Activated CD4-positive, CD25-positive, alpha-beta regulatory T cell treated with anti-CD3 and anti-CD28 coated beads, Interleukin-2, amount 50 U/mL, for 72 hours (primary cell): Measurements from ENCODE around the gene TPRN.
A peak's percentile ranks its signal among the peaks of the same experiment; 100 is the strongest.
"Not testable (repeated sequence)": the region's sequence is repeated elsewhere in the genome, so short reads cannot be mapped to it uniquely, and the experiment has no call there.

Experiments
- DNase-seq: peaks from one replicate; pipeline ENCODE4 v3.0.0; 2021

TPRN gene, protein sequence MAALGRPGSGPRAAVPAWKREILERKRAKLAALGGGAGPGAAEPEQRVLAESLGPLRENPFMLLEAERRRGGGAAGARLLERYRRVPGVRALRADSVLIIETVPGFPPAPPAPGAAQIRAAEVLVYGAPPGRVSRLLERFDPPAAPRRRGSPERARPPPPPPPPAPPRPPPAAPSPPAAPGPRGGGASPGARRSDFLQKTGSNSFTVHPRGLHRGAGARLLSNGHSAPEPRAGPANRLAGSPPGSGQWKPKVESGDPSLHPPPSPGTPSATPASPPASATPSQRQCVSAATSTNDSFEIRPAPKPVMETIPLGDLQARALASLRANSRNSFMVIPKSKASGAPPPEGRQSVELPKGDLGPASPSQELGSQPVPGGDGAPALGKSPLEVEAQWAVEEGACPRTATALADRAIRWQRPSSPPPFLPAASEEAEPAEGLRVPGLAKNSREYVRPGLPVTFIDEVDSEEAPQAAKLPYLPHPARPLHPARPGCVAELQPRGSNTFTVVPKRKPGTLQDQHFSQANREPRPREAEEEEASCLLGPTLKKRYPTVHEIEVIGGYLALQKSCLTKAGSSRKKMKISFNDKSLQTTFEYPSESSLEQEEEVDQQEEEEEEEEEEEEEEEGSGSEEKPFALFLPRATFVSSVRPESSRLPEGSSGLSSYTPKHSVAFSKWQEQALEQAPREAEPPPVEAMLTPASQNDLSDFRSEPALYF

DNA sequence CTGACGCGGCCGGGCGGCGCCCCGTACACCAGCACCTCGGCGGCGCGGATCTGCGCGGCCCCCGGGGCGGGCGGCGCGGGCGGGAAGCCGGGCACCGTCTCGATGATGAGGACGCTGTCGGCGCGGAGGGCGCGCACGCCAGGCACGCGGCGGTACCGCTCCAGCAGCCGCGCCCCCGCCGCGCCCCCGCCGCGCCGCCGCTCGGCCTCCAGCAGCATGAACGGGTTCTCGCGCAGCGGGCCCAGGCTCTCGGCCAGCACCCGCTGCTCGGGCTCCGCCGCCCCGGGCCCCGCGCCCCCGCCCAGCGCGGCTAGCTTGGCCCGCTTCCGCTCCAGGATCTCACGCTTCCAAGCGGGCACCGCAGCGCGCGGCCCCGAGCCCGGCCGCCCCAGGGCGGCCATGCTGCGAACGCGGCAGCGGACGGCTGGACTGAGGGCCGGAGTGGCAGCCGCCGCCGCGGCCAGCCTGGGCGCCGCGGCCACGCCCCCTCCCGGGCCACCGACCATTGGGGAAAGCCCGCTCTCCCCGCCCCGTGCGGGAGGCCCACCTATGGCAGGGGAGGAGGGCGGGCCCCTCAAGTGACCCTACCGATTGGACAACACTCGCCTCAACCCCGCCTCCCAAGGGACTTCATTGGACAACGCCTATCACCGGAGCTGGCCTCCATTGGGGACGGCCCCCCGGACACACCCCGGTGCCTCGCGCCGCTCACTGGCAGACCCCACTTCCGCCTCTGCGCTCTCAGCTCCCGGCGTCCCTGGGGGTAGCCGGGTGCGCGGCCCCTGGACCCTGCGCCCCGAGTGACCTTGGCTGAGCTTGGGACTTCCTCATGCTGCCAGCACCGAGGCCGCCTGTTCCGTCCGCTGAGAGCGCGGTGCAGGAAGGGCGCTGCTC, at the start of gene TPRN:
TSS of gene TPRN (minus strand) at position 431 of the 894 bp plus-strand sequence. CDS start at position 401, 30 bp downstream.
- DNase-seq: peak; percentile 97

DNA sequence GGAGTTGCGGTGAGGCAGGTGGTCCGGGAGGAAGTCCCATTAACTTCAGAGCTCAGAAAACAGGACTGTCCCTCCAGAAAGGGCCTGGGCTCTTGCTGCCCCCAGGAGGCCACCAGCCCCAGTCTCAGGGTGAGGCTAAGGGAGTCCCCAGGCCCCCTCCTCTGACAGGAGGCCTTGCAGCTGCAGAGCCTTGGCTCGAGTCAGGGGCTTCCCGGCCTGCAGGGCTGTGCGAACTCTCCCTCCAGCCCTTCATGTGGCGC, 47.3 kb upstream of the TPRN start:
- DNase-seq: no peak

DNA sequence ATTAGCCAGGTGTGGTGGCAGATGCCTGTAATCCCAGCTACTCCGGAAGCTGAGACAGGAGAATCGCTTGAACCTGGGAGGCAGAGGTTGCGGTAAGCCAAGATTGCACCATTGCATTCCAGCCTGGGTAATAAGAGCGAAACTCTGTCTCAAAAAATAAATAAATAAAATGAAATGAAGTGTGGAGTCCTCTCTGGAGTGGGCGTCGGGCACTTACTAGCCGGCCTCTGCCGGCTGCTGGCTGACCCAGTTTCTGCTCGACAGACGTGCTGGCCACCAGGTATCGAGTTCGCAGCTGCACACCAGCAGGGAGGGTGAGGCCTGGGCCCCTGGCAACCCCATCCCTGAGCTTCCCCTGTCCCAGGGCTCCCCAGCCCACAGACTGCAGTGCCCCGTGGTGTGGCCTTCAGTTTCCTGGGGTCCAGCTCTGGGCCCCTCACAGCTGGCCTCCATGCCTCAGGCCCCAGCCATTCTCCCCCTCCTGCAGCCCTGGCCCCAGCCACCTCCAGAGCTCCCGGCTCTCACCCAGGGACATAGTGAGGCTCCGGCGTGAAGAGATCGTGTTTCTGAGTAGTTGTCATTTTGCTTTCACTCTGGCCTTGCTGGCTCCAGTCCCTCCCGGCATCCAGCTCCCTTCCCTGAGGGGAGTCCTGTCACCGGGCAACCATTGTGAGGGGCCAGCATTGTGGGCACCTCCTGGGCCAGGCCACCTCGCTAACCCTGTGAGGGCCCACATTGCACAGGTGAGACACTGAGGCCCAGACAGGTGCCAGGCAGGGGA, 46.8 kb upstream of the TPRN start:
- DNase-seq: no peak

DNA sequence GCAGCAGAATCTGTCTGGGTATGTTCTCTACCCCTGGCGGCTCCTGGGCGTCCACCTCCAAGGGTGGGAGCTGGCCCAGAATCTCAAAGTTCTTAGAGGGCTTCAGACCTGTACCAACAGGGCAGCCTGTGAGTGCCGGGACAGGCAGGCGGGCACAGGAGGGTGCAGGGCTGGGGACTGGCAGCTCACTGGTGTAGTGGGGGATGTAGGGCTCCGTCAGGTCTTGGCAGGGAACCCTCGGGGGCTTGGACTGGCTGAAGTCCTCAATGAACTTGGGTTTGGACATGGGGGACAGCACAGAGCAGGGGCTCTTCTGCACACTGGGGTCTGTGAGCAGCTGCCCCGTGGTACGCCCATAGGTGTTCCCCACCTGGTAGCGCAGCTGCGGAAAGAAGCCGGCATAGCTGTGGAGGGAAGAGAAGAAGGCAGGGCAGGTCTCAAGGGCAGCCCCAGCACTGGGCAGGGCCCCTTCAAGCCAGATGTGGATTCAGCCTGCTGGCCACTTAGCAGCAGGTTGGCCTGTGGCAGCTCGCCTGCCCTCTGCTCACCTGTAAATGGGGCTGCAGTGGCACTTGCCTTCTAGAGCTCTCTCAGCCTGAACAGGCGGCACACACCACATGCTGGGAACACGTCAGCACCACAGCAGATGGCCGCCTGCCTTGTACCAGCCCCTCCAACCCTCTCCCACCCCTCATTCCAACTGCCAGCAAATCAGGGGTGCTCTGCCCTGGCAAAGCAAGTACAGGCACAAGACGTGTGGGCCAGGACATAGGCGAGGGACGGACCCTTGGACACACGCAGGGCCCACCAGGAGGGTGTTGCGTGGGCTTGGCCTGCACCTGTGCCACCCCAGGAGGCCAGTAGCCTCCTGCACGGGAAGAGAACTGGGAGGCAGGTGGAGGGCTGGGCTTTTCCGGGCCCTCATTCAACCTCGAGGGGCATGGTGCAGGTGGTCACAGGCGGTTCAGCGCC, 45.2 kb upstream of the TPRN start:
- DNase-seq: no peak

DNA sequence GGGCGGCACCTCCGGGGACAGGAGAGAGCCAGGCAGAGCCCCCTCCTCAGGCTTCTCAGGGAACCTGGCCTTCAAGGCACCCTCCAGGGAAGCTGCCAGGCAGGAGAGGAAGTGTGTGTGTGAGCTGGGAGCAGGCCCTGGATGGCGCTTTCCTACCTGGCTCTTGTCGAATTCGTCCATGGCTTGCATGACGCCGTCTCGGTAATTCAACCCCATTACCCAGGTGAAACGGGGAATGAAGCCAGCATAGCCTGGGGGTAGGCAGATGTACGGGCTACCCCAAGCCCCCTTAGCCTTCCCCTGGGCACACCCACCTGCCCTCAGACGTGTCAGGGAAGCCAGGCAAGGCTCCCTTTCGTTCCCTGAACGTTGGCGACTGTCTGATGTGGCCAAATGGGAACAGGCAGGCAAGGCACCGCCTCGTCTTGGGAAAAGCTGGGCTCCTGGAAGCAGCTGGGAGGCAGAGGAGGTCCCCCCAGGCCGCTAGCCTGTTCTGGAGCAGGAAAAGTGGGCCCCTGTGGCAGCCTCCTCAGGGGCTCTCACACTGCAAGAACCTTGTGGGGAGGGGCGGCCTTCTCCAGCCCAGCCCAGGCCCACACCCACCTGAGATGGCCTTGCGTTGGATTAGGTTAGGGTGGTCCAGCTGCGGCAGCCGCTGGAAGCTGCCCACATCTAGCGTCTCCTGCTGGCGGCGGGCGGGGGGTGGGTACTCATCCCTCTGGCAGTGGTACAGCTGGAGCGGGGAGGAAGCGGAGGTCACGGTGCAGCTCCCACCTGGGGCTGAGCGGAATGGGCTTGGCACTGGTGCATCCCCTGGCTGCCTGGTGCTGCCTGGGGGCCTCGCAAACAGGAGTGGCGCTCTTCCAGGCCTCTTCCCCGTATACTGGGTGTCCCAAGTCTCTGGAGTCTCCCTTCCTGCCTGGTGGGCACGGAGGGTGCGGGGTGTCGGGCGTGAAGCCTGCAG, 44.2 kb upstream of the TPRN start:
- DNase-seq: no peak

DNA sequence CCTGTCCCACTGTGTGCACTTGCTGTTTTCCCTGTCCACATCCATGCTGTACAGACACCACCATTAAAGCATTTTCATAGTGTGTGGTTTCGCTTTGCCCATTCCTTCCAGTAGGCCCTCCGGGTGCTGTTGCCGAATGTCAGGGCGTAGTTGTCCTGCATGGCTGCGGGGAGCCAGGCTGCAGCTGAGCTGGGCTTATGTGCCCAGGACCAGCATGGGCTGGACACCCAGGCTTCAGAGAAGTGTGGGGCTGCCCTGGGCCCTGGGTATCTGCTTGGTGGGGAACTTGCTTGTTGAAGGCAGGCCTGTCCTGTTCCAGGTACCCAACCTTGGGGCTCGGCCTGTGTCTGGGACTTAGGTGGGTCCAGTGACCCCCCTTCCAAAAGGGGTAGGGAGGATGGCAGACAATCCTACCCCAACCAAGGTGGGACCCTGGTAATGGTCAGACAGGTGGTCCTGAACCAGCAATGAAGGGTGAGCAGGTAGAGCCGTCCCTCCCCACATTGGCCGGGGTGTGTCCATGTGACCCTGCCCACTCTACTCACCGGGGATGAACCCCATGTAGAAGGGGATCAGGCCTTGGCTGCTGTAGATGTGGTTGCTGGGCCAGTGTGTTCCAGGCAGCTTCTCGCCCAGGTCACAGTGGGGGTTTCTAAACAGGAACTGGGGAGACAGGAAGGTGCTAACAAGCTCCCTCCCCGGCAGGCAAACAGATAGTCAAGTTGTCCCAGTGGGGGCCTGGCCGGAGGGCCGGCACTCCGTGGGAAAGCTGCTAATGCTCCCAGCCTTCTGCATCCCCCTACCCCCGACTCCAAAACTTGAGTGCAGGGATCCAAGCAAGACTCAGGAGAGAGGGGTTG, 43.3 kb upstream of the TPRN start:
- DNase-seq: no peak

DNA sequence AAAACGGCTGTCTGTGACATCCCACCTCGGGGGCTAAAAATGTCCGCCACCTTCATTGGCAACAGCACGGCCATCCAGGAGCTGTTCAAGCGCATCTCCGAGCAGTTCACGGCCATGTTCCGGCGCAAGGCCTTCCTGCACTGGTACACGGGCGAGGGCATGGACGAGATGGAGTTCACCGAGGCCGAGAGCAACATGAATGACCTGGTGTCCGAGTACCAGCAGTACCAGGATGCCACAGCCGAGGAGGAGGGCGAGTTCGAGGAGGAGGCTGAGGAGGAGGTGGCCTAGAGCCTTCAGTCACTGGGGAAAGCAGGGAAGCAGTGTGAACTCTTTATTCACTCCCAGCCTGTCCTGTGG, 42.7 kb upstream of the TPRN start:
- DNase-seq: not testable (repeated sequence)

DNA sequence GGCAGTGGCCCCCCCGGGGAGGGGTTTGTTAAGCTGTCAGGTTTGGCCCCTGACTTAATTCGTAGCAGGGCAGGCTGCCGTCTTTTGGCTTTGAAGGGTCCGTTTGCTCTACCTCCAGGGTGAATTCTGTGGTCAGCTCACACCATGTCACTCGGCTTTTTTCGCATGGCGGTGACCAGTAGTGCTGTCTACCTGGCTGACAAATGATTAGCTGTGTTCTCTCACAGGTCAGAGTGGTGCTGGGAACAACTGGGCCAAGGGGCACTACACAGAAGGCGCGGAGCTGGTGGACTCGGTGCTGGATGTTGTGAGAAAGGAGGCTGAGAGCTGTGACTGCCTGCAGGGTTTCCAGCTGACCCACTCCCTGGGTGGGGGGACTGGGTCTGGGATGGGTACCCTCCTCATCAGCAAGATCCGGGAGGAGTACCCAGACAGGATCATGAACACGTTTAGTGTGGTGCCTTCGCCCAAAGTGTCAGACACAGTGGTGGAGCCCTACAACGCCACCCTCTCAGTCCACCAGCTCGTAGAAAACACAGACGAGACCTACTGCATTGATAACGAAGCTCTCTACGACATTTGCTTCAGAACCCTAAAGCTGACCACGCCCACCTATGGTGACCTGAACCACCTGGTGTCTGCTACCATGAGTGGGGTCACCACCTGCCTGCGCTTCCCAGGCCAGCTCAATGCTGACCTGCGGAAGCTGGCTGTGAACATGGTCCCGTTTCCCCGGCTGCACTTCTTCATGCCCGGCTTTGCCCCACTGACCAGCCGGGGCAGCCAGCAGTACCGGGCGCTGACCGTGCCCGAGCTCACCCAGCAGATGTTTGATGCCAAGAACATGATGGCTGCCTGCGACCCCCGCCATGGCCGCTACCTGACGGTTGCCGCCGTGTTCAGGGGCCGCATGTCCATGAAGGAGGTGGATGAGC, 42.0 kb upstream of the TPRN start:
- no peak for DNase-seq

DNA sequence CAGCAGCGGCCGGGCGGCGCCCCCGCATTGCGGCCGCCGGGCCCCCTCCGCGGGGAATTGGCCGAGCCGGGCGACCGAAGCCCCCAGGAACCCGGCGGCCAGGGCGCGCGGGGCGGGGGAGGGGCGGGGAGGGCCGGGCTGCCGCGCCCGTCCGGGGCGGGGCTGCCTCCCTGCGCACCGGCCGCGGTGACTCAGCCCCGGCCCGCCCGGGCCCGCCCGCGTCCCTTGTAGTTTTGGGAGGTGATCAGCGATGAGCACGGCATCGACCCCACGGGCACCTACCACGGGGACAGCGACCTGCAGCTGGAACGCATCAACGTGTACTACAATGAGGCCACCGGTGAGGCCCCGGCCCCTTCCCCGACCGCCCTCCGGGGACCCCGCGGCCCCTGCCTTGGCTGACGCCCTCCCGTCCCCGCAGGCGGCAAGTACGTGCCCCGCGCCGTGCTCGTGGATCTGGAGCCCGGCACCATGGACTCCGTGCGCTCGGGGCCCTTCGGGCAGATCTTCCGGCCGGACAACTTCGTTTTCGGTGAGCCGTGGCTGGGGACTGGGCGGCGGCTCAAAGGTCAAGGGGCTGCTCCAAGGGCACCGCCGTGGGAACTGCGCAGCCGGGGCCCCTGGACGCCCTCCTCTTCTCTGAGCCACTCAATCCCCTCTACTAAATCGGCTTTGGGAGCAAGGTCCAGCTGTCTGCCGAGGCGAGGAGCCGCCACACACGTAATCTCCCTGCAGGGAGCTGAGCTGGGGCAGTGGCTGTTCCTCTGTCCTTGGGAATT, 41.1 kb upstream of the TPRN start:
- peak; percentile 72 for DNase-seq

DNA sequence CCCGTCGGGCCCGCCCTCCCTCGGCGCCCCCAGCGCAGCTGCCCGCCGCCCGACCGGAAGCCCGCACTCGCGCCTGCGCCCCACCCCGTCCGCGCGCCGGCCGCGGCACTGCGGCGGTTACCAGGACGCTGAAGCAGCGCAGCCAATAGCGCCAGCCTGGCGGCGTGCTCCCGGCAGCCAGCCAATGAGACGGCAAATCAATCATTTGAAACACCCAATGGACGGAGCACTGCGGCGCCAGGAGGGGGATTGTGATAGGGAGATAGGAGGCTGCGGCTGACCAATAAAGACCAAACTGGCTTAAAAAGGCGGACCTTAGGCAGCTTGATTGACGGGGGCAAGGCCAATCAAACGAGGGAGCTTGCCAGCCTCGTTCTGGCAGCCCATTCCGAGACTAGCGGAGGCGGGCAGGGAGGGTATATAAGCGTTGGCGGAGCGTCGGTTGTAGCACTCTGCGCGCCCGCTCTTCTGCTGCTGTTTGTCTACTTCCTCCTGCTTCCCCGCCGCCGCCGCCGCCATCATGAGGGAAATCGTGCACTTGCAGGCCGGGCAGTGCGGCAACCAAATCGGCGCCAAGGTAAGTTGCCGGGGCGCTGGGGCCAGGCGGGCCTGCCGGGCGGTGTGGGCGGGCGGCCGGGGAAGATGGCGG, 40.4 kb upstream of the TPRN start, which contains the start of gene TUBB4B:
TSS of gene TUBB4B (plus strand) at position 447 of the 649 bp plus-strand sequence. CDS start at position 521, 74 bp downstream.
- DNase-seq: peak; percentile 94

DNA sequence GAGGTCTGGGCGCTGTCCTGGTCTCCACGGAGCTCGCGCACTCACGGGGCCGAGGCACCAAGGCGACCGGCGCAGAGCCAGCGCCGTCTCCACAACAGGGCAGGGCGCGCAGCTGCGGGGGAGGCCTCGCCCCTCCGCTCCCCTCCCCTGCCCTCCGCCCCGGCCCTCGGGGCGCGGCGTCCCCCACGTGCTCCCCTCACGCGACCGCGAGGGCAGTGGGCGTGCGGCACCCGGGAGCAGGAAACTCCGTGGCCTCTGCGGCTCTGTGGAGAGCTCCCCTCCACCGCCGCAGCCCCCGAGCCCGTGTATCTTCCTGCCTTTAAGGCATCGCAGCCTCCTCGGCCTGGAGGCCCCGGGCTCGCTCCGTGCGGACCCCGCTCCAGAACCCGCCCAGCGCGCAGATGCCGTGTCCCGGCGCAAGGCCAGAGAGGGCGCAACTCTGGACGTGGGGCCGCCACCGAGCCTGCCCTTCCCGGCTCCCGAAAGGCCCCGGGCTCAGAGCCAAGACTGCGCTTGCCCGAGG, 39.8 kb upstream of the TPRN start:
- peak; percentile 73 for DNase-seq

DNA sequence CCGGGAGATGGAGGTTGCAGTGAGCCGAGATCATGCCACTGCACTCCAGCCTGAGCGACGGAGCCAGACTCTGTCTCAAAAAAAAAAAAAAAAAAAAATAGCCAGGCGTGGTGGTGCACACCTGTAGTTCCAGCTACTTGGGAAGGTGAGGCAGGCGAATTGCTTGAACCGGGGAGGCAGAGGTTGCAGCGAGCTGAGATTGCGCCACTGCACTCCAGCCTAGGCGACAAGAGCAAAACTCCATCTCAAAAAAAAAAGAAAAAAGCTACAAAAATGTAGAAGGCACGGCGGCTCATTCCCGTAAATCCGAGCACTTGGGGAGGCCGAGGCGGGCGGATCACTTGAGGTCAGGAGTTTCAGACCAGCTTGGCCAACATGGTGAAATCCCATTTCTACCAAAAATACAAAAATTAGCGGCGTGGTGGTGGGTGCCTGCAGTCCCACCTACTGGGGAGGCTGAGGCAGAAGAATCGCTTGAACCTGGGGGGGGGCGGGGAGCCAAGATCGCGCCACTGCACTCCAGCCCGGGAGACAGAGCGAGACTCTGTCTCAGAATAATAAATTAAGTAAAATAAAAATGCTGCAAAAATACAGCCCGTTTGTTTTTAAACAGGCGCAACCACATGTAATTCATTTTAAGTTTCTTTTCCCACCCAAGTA, 39.1 kb upstream of the TPRN start:
- DNase-seq: not testable (repeated sequence)

DNA sequence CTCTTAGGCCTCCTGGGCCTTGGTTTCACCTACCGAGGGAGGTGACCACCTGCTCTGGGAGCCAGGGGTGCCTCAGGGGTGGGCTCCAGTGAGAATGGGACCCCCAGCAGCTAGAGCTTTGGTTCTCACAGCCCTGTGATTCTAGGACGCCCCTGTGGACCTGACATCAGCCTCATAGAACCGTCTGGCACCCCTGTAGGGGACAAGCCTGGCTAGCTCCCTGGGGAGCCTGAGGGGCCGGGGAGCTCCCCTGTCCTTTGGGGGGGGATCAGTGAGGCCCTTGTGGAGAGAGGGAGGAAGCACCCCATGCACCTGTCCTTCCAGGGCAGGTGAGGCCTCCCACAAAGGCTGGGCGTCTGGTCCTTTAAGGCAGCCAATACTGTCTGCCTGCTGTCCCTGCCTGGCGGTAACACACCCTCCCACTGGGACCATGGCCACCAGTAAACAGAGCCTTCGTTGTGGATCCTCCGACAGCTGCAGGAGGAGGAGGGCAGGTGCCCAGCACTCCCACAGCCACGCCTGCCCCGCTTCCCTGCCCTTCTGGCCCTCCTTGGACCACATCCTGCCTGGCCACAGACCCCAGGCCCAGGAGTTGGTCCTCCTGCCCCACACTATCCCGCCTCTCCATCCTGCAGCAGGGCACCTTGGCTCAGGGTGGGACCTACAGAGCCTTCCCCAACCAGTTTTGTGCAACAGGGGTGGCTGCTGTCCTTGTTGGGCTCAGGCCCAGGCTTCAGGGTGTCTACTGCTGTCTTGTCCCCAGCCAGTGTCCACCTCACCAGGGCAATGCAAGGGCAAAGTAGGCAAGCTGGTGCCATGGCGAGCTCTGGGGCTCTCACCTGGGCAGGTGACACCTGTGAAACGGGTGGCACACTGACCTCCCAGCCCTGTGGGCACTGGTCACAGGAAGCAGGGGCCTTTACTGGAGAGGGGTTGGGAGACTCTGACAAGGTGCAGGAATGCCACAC, 37.5 kb upstream of the TPRN start:
- DNase-seq: no peak

DNA sequence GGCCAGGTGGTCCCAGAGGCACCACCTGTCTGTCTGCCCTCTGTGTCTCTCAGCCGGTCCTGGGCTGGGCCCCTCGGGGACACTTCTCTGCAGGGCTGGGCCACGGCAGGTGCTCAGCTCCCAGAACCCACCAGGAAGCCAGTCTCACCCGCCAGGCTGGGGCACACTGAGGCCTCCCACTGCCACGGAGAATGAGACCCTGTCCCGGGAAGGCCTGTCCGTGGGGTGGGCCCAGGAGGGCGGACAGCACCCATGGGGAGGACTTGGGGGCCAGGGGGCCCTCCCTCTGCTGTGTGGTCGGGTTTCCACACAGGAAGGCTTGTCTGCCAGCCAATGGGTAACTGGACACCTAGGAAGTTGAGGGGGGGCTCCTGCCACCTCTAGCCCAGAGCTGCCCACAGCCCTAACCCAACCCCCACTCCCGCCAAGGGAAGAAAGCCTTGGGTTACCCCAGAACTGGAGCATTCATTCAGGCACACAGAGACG, 36.4 kb upstream of the TPRN start:
- no peak for DNase-seq
